Urothelium cell line (cell line): ENCODE measurements around the gene KMT2C.
"Not testable (repeated sequence)": the region's sequence is repeated elsewhere in the genome, so short reads cannot be mapped to it uniquely, and the experiment has no call there.

ENCODE experiments used
- DNase-seq: peaks from one replicate; pipeline ENCODE4 v3.0.0; 2011; ENCODE audit warnings: low spot score, mixed read lengths
- FAIRE-seq: peaks from 2 replicates; lab custom pipeline; 2011; peaks lifted over from hg19 to GRCh38; lab: Jason Lieb, UNC

Gene KMT2C

DNA sequence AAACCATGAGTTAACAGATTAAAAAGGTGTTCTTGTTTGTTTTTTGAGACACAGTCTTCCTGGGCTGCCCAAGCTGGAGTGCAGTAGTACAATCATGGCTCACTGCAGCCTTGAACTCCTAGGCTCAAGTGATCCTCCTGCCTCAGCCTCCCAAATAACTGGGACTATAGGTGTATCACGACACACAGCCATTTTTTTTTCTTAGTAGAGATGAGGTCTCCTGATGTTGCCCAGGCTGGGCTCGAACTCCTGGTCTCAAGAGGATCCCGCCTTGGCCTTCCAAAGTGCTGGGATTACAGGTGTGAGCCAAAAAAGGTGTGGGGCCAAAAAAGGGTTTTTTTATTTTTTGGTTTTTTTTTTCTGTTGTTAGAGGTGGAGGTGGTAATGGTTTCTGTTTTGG is 29.3 kb downstream of the KMT2C start:
- no peak for FAIRE-seq
- DNase-seq: no peak

- DNase-seq, FAIRE-seq: not testable (repeated sequence)
Observed at GRCh38 chr7:152406030-152406429, 29.8 kb downstream of the KMT2C start.

DNA sequence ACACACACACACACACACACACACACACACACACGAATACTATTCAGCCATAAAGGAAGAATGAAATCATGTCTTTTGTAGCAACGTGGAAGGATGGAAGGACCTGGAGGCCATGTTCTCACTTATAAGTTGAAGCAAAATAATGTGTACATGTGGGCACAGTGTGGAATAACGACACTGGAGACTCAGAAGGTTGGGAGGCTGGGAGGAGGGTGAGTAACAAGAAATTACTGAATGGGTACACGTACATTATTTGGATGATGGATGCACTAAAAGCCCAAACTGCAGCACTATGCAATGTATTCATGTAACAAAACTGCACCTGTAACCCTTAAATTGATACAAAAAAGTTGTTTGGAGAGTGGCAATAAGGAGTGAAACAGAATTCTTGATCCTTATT is 32.1 kb downstream of the KMT2C start:
- DNase-seq (no peak), FAIRE-seq (no peak)

DNA sequence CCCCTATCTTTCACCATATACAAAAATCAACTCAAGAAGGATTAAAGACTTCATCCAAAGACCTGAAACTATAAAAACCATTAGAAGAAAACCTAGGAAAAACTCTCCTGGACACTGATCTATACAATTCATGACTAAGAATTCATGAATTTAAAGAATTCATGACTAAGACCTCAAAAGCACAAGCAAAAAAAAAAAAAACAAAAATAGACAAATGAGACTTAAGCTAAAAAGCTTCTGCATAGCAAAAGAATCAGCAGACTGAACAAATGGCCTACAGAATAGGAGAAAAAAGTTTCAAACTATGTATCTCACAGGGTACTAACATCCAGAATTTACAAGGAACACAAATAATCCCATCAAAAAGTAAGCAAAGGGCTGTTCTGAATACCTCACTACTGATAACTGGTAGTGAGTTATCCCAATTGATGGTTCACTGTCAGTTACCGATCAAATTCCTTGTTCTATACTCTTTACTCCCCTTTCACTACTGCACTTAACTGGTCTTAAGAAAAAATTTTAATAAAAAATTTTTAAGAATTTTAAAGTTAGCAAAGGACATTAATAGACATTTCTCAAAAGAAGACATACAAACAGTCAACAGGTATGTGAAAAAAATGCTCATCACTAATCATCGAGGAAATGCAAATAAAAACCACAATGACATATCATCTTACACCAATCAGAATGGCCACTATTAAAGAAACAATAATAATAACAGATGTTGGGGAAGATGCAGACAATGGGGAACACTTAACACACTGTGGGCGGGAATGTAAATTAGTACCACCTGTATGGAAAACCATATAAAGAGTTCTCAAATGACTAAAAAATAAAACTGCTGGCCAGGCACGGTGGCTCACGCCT is 33.2 kb downstream of the KMT2C start:
- DNase-seq: peak; percentile 6

GRCh38 chr7:152399344-152399743 is 36.5 kb downstream of the KMT2C start:
- no peak for DNase-seq
- FAIRE-seq: no peak

More for the DNA sequence above, 33.2 kb downstream of the KMT2C start:
- FAIRE-seq: no peak

GRCh38 chr7:152395112-152395511 is 40.7 kb downstream of the KMT2C start:
- no peak for FAIRE-seq
- peak; percentile 17 for DNase-seq

DNA sequence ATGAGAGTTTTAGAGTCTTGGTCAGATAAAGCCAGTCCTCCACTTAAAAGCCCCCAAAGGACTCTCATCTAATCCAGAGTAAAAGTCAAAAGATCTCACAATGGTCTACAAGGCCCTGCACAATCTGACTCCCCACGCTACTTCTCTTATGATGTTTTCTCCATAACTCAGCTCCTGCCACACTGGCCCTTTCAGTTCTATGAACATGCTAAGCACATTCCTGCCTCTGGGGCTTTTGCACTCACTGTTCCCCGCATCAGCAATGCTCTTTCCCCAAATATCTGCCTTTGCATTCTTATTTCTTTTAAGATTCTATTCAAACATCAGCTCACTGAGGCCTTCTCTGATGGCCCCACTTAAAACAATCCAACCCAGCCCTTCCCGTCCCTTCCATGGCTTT is 41.6 kb downstream of the KMT2C start:
- peak; percentile 6 for DNase-seq
- FAIRE-seq: not testable (repeated sequence)

DNA sequence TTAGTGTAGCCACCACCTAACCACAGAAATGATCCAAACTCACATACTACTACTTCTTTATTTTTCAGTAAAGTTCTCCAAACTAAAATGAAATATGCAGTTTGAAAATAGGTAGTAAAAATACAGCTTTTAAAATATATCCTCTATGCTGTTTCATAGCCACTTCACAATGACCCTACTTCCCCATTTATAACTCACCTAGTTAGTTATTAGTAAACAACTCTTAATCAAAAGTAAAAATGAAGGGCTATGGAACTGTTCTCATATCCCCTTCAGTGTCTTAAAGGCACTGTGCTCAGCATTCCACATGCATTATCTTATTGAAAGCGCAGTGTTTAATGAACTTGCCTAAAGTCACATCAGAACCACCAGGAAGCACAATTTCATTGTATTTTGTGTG is 43.5 kb downstream of the KMT2C start:
- DNase-seq: no peak
- no peak for FAIRE-seq

DNA sequence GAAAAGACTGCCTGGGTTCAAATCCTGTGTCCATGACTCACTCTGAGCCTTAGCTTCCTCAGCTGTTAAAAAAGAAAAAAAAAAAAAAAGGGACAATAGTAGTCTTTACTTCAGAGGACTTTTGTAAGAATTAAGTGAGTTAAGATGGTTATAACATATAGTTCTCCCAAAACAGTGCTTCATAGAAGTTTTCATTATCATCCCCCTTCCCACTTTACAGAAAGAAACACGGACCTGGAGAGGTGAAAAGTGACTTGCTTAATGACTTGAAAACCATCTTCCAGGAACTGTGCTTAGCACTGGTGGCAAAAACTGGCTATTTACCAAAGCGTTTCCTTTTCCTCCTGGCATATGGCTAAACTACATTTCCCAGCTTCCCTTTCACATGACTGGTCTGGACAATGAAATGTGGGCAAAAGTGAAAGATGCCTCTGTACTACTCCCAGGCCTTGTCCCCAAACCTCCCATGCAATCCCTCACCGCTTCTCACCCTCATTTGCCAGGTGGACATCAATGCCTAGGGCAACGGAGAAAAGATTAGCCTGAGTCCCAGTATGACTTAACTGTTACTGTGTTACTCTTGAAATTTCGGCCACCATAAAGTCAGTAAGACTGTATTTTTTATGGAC is 49.6 kb downstream of the KMT2C start:
- not testable (repeated sequence) for FAIRE-seq

DNA sequence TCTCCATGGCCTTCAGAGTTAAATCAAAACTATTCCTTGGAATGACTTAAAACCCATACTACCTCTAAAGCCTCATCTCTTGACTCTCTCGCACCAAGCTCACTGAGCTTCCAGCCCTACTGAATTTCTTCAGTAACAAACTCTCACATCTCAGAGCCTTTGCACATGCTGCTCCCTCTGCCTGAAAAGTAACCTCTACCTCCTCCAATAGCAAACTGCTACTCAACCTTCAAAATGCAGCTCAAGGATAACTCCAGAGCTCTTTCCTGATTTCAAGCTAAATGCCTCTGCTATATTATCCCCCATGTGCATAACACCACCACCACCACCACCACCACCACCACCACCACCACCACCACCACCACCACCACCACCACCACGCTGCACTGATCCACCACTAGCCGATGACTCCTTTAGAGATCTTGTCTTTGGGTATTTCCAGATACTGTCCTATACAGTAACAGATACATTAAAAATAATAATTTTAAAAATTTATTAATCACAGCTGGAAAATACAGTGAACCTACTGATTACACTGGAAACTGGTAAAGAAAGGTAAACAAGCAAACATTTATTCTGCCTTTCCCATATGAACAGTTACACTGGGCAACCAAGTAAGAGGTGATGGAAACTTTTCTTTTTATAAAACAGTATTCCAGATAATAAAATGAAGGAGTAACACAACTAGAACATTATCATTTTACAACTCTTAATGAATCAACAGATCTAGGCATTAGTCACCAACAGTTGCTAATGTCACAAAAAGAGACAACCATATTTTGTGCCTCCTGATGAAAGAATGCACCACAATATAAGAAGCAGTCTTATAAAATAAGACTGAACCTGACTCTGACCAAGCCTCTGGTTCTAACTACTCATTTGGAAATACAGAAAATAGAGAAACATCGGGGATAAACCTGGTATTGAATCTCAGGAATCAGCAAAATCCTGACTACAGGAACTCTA is 51.3 kb downstream of the KMT2C start:
- FAIRE-seq, DNase-seq: not testable (repeated sequence)

More for the DNA sequence above, 49.6 kb downstream of the KMT2C start:
- not testable (repeated sequence) for DNase-seq

DNA sequence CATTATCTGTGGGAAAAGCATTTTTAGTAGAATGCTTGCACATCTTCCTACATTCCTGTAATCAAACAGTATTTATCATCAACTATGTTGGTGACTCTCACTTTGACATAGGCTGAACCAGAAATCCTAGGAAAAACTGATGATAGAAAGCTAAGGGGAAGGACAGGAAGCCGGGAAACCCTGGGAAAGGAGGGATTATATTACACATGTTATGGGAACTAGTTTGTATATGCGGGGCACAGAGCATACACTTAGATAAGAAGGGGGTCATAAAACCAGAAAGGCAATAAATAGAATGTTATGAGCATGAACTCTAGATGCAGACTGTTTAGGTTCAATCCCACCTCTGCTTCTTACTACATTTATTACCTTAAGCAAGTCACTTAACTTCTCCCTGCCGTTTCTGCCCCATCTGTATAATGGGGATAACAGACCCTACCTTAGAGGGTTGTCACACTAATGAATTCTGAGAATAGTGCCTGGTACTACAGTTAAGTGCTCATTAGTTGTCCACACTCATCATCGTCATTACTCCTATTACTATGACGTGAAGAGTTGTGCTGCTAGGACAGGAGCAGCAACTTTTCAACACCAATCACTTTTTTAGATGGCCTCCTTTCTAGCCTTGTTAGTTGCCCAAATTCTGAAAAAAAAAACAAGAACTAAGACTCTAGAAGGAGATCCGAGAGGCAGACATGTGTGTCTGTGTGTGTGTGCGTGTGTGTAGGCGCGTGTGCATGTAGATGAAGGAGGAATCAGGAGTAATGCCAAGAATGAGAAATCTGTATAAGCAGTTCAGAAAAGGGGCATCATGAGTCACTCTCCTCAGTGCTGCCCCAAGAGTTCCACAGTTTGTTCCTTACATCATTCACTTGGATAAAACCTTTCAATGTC is 52.2 kb downstream of the KMT2C start:
- DNase-seq (no peak), FAIRE-seq (no peak)

DNA sequence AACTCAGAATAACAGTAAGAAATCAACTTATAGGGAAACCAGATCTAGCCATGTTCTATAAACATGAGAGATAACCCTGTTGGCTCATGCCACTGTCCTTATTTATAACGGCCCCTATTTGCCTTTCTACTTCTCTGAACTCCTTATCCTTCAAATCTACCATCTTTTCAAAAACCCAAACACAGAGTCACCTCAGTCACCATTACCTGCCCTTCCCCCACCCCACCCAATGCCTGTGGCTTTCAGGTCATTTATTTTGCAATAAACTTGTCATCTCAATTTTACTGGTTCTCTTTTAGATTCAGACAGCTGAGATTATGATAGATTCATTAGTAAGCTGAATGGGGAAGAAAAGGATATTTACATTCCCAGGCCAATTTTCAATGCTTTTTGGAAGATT is 53.6 kb downstream of the KMT2C start:
- FAIRE-seq: no peak

DNA sequence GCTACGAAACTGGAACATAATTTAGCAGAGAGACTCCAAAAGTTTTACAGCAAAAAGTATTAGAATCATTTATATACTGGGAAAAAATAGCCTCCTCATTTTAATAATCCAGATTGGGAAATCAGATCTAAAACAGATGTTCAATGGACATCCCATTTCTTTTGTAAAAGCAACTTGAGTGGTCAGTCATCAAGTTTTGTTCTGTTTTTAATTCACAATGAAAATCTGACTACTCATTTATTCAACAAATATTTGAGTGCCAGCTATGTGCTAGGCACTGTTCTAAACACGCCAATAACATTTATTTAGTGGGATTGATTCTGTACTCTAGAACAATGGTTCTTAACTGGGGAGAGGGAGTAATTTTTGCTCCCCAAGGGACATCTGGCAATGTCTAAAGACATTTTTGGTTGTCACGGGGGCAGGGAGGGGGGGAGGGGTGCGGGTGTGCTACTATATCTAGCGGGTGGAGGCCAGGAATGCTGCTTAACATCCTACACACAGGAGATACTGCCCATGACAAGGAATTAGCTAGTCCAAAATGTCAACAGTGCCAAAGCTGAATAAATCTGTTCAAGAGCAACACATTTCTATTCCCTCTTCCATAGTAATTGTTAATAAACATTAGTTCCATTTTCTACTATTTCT is 54.7 kb downstream of the KMT2C start:
- not testable (repeated sequence) for FAIRE-seq, DNase-seq

More for the DNA sequence above, 53.6 kb downstream of the KMT2C start:
- no peak for DNase-seq

- not testable (repeated sequence) for FAIRE-seq, DNase-seq
Observed at GRCh38 chr7:152378497-152378896, 57.3 kb downstream of the KMT2C start.

DNA sequence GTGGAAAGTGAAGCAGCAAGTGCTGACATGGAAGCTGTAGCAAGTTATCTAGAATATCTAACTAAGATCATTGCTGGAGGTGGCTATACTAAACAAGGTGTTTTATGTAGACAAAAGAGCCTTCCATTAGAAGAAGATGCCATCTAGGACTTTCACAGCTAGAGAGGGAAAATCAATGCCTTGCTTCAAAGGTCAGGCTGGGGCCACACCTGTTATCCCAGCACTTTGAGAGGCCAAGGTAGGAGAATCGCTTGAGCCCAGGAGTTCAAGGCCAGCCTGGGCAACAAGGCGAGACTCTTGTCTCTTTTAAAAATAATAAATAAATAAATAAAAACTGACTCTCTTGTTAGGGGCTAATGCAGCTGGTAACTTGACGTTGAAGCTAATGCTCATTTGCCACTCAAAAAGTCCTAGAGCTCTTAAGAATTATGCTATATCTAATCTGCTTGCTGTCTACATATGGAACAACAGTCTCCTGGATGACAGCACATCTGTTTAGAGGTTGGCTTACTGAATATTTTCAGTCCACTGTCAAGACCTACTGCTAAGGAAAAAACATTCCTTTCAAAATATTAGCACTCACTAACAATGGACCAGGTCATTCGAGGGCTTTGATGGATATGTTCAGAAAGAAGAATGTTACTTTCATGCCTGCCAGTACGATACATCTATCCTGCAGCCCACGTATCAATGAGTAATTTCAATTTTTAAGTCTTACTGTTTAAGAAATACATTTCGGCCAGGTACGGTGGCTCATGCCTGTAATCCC is 58.9 kb downstream of the KMT2C start:
- not testable (repeated sequence) for DNase-seq, FAIRE-seq

DNA sequence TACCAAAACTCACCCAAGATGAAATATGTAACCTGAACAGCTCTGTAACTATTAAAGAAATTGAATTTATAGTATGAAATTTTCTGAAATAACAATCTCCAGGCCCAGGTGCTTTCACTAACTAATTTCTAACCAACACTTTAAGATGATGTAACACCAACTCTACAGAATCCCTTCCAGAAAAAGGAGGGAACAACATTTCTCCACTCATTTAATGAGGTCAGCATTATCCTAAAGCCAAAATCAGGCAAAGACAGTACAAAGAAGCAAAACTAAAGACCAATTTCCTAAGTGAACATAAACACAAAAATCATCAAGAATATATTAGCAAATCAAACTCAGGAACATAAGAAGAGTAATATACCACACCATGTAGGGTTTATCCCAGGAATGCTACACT is 65.5 kb downstream of the KMT2C start:
- DNase-seq (no peak), FAIRE-seq (no peak)

DNA sequence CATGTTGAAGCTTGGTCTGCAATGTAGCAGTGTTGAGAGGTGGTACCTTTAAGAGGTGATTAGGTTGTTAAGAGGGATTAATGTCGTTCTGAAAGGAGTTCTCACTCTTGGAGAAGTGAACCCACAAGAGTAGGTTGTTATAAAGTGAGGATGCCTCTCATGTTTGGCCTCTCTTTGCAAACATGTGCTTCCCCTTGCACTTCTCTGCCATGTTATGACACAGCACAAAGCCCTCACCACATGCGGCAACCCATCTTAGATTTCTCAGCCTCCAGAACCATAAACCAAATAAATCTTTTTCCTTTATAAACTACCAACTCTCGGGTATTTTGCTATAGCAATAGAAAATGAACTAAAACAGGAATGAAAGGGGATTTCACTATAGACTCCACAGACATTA is 66.3 kb downstream of the KMT2C start:
- FAIRE-seq: no peak
- DNase-seq: no peak

GRCh38 chr7:152367170-152367569 is 68.6 kb downstream of the KMT2C start:
- no peak for FAIRE-seq
- DNase-seq: no peak

GRCh38 chr7:152366662-152367061 is 69.1 kb downstream of the KMT2C start:
- FAIRE-seq (no peak), DNase-seq (no peak)
